ENCODE results near the gene CTBP1. TPM values are rescaled to one million over a fixed set of nuclear protein-coding genes. Genes with fewer than 3 reads are reported as not detected.

CTBP1 gene
- total RNA-seq, 1 donor from 2014 or later: 203 TPM

DNA sequence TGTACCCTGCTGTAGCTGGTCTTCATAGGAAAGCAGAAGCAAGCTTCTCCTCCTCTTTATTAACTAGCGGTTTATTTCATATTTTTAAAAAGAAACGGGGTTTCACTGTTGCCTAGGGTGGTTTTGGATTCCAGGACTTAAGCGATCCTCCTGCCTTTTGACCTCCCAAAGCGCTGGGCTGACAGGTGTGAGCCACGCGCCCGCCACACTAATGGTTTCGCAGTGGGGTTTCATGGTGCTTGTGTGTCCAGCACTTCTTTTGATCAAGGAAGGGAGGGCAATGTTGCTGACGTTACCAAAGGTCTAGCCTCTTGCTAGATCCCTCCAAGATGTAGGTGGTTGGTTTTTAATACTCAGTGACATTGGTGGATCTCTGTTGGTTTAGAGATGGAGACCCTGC is 42.2 kb upstream of the CTBP1 start:
- Mint-ChIP-seq H3K4me3 (peak overlapping the region; percentile 97), H3K4me1 (ENCODE audit: low read depth) (peaks cover 32% of the 10 kb centered on the region), H3K9me3 (peaks cover 4% of the 10 kb centered on the region), H3K27me3 (ENCODE audit: insufficient read depth) (peaks cover 2% of the 10 kb centered on the region), H3K27ac (peak overlapping the region; percentile 88), H3K36me3 (ENCODE audit: low read depth) (no peaks in the 10 kb centered on the region)
- intact Hi-C loops (cut with micrococcal nuclease): no loop called here
- no peak for DNase-seq (ENCODE audit: low spot score)

DNA sequence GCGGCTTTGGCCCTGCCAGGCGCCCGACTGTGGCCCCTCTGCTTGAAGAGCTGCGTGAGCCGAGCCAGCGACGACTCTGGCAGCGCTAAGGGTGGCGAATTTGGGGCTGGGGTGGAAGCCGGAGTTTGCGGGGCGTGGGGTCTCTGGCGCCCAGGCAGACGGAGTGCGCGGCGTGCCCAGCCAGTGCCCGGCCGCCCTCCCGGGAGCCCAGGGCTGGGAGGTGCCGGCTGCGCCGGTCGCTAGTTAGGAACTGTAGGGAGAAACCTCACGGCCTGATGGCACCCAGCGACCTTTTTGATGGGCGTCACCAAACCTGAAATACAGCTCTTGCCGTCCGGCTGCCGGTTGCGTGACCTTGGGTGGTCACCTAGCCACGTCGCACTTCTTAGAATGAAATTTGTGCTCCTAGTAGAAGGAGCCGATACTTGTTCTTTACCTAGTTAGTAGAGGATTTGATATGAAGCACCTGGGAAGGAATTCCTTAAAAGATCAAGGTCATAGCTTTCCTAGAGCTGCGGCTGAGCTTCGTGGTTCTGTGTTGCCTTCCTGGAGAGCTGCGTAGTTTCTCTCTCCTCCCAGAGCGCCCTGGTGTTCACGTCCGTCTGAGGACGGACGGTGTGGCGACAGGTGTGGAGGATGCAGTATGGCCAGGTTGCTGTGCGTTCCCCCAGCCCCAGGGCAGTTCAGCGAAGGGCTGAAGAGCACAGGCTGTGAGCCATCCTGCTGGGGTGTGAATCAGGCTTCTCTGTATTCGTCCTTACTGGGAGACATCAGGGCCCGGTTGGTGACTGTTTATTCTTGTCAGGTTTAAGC is 41.4 kb upstream of the CTBP1 start:
- Mint-ChIP-seq H3K36me3 (ENCODE audit: low read depth) (no peaks in the 10 kb centered on the region), H3K27me3 (ENCODE audit: insufficient read depth) (peaks cover 2% of the 10 kb centered on the region), H3K4me1 (ENCODE audit: low read depth) (peaks cover 32% of the 10 kb centered on the region), H3K9me3 (peaks cover 5% of the 10 kb centered on the region), H3K27ac (peak overlapping the region; percentile 88), H3K4me3 (peak overlapping the region; percentile 97)
- intact Hi-C loops (cut with micrococcal nuclease): no loop called here
- no peak for DNase-seq (ENCODE audit: low spot score)

DNA sequence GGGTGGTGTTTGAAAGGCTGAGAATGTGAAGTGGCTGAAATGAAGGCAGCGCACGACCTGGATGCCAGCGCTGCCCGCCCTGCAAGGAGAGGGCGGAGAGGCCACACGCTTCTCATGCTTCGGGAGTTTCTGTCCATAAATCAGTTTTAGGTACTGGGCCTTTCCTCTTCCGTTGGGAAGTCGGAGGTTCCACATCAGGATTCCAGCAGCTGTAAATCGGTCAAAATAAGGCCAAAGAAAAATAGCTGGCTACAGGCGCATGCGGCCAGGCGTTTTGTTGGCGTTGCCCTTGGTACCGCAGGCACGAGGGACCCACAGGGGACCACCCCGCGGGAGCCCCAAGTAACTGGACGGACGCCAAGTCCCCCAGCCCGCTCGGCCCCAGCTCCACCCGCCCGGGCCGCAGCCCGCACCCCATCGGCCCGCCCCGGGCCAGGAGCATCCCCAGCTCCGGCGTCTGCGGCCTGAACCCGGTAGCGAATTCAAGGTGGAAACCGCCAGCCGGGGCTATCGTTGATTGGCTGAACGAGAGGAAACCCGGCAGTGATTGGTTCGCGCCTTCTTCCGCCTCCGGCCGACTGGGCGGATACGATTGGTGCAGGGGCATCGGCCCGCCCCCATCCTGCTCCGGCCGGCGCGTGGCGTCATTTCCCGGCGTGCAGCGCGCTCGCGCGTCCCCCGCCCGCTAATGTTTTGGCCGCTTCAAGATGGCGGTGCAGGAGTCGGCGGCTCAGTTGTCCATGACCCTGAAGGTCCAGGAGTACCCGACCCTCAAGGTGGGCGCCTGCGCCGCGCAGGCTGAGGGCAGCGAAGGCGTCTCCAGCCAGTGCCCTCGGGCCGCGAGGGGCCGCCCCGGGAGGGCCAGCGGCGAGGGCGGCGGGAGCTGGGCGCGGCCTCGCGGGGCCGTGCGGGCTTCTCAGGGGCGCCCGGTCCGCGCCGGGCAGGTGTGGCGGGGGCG is 40.6 kb upstream of the CTBP1 start, which contains the start of gene MAEA:
MAEA (plus strand) TSS at position 685 of the 958 bp plus-strand sequence; CDS start at position 708, 23 bp downstream.
- no peaks in the 10 kb centered on the region for H3K36me3 Mint-ChIP-seq (ENCODE audit: low read depth)
- peaks cover 2% of the 10 kb centered on the region for H3K27me3 Mint-ChIP-seq (ENCODE audit: insufficient read depth)
- peaks cover 32% of the 10 kb centered on the region for H3K4me1 Mint-ChIP-seq (ENCODE audit: low read depth)
- peaks cover 5% of the 10 kb centered on the region for H3K9me3 Mint-ChIP-seq
- H3K4me3 Mint-ChIP-seq: peak within 1 kb of the TSS; percentile 97
- intact Hi-C loops (cut with micrococcal nuclease): loop anchor here (1.0 to 5.0 kb wide), 11 partner anchors 21 to 433 kb away; partner anchors contain the start of genes FGFRL1, TACC3, TMEM129 and UVSSA
- H3K27ac Mint-ChIP-seq: peak within 1 kb of the TSS; percentile 88
- DNase-seq (ENCODE audit: low spot score): peak; percentile 98

DNA sequence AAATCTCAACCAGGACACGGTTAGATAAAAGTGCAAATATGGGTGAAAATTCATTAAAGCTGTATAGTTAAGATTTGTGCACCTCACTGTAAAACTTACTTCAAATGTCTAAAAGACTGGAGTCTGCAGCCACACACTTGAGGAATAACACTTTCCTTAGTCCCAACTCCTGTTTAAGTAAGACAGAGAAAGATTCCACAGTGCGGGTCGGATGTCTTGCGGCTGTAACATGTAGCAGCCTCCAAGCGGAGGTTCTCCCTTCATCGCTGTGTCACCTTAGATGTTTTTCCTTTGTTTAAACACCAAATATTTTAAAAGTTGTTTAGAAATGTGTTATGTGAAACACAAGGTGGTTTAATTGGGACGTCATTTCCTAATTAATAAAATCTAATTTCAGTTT is 39.9 kb upstream of the CTBP1 start:
- Mint-ChIP-seq H3K36me3 (ENCODE audit: low read depth) (no peaks in the 10 kb centered on the region), H3K27me3 (ENCODE audit: insufficient read depth) (peaks cover 2% of the 10 kb centered on the region), H3K4me1 (ENCODE audit: low read depth) (peaks cover 32% of the 10 kb centered on the region), H3K4me3 (peak overlapping the region; percentile 85), H3K9me3 (peaks cover 5% of the 10 kb centered on the region), H3K27ac (peak overlapping the region; percentile 86)
- intact Hi-C loops (cut with micrococcal nuclease): loop anchor here (1.0 to 5.0 kb wide), 11 partner anchors 20 to 434 kb away; partner anchors contain the start of genes FGFRL1, TACC3, TMEM129 and UVSSA
- DNase-seq (ENCODE audit: low spot score): no peak

DNA sequence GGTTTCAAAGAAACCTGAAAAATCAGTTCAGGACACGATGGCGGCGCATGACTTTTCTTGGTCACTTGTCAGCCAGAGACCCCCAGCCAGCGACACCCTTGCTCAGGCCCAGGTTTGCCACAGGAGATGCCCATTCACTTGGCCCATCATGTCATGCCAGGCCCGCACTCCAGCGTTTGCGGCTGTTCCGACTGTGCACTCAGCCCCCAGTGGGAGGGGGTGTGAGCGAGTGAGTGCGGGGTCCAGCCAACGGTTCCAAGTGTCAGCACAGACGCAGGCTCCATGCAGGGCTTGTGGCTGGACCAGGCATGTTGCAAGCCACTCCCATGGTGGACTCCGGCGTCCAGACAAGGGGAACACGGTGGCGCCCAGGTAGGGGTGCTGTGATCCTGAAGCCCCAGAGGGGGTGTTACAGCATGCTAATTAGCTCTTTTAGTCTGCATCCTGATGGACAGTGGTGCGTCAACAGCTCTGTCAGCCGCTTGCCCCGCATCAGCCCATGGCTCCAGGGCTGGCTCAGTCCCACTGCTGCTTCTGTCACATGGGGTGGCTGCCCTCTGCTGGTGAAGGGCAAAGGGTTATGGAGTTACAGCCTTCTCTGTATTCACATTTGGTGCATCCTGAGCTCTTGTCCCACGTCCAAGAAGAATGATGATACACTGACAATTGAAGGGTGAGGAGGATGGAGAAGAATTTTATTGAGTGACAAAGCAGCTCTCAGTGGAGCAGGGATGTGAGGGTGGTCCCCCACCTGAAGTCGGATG is 37.0 kb upstream of the CTBP1 start:
- Mint-ChIP-seq H3K4me1 (ENCODE audit: low read depth) (peaks cover 13% of the 10 kb centered on the region), H3K4me3 (peak overlapping the region; percentile 1), H3K9me3 (peaks cover 5% of the 10 kb centered on the region), H3K27me3 (ENCODE audit: insufficient read depth) (peaks cover 2% of the 10 kb centered on the region), H3K36me3 (ENCODE audit: low read depth) (no peaks in the 10 kb centered on the region), H3K27ac (no peak overlapping the region)
- intact Hi-C loops (cut with micrococcal nuclease): loop anchor here (5.0 kb wide), 3 partner anchors 229 to 436 kb away; partner anchors contain the start of genes FGFRL1, TACC3 and TMEM129
- peak; percentile 34 for DNase-seq (ENCODE audit: low spot score)

DNA sequence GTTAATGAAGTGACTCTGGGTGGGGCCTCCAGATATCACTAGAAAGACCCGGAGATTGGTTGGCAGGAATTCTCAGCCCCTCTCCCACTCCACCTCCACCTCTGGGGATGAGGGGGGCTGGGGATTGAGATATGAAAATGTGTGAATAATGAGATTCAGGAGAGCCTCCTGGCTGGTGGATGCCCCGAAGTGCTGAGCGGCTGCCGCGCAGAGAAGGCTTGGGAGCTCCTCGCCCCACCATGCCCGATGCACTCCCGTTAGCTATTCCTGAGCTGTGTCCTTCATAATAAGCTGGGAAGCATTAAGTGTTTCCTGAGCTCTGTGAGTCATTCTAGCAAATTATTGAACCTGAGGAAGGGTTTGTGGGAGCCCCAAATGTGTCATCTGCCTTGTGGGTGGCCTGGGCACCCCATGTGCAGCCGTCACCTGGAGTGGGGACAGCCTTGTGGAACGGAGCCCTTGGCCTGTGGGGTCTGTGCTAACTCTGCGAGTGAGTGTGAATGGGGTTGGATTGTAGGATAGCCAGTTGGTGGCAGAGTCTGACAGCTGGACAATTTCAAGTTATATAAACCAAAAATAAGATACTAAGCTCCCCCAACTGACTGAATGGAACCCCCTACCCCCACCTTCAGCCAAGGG is 36.3 kb upstream of the CTBP1 start:
- H3K4me1 Mint-ChIP-seq (ENCODE audit: low read depth): peaks cover 6% of the 10 kb centered on the region
- no peaks in the 10 kb centered on the region for H3K36me3 Mint-ChIP-seq (ENCODE audit: low read depth)
- H3K27ac Mint-ChIP-seq: no peak overlapping the region
- no peak for DNase-seq (ENCODE audit: low spot score)
- intact Hi-C loops (cut with micrococcal nuclease): loop anchor here (5.0 kb wide), 3 partner anchors 228 to 437 kb away; partner anchors contain the start of genes FGFRL1, TACC3 and TMEM129
- peaks cover 5% of the 10 kb centered on the region for H3K9me3 Mint-ChIP-seq
- H3K4me3 Mint-ChIP-seq: no peak overlapping the region
- H3K27me3 Mint-ChIP-seq (ENCODE audit: insufficient read depth): peaks cover 2% of the 10 kb centered on the region

DNA sequence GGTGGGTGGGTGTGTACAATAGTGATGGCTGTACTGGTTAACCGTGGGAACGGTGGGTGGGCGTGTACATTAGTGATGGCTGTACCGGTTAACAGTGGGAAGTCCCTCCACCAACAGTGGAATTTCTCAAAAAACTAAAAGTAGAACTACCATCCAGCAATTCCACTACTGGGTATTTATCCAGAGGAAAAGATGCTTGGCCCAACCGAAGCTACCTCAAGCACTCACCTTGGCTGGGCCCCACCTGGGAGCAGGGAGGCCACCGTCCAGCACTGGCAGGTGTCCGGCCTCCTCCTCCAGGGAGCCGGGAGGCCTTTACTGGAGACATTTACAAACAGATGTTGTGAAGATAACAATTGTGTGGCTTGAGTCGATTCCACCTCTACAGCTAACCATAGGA is 34.8 kb upstream of the CTBP1 start:
- H3K27me3 Mint-ChIP-seq (ENCODE audit: insufficient read depth): peaks cover 2% of the 10 kb centered on the region

DNA sequence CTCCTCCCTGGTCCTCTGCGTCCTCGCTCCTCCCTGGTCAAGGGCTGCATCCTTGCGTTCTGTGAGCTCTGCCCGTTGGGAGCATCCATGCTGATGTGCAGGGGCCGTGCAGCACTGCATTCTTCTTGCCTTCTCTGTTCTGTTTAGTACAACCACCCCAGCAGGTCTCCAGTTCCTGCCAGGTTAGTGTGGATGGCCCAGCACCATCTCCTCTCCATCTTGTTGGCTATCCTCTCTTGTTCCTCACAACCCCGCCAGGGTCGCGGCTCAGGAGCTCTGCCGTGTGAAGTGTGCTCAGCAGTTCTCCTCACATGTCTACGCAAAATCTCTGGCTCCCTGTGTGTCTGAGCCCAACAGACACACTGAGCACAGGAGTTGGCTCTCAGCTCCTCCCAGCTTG is 30.3 kb upstream of the CTBP1 start:
- no peak overlapping the region for H3K27ac Mint-ChIP-seq
- H3K9me3 Mint-ChIP-seq: no peaks in the 10 kb centered on the region
- no peak overlapping the region for H3K4me3 Mint-ChIP-seq
- H3K4me1 Mint-ChIP-seq (ENCODE audit: low read depth): no peaks in the 10 kb centered on the region
- intact Hi-C loops (cut with micrococcal nuclease): no loop called here
- no peaks in the 10 kb centered on the region for H3K36me3 Mint-ChIP-seq (ENCODE audit: low read depth)
- peaks cover 3% of the 10 kb centered on the region for H3K27me3 Mint-ChIP-seq (ENCODE audit: insufficient read depth)
- DNase-seq (ENCODE audit: low spot score): no peak

More for the DNA sequence above, 34.8 kb upstream of the CTBP1 start:
- Mint-ChIP-seq H3K27ac (no peak overlapping the region), H3K4me3 (no peak overlapping the region), H3K4me1 (ENCODE audit: low read depth) (peaks cover 5% of the 10 kb centered on the region), H3K9me3 (peaks cover 5% of the 10 kb centered on the region), H3K36me3 (ENCODE audit: low read depth) (no peaks in the 10 kb centered on the region)
- intact Hi-C loops (cut with micrococcal nuclease): no loop called here
- no peak for DNase-seq (ENCODE audit: low spot score)

DNA sequence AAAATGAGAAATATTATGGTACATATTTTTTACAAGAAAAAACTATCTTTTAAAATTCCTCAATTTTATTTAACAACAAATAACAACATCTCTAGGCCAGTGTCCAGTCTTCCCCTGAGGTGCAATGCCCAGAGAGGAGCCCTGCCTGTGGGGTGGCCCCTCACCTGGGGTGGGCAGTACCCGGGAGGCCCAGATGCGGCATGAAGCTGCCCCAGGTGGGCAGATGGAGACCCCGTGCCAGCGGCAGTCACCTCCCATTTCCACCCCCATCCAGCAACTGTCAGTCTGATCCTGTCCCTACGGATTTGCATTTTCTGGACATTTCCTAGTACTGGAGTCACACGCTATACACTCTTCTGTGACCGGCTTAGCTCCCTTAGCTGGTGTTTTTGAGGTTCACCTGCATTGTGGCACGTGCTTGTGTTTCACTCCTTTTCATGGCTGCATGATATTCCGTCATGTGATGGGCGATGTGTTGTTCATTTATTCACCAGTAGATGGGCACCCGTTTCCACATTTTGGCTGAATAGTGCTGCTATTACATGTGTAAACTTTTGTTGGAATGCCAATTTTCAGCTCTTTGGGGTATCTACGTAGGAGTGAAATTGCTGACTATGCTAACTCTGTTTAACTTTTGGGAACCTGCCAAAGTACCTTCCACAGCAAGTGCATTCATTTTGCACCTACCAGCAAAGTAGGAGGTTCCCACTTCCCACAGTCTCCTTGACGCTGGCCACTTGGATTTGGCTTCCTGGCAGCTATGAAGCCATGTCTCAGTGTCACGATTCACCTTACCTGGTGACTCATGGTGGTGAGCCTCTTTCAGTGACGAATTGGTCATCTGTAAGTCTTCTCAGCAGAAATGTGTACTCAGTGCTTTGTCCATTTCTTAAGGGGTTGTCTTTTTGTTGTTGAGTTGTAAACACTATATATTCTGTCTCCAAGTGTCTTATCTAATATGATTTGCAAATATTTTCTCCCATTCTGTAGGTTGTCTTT is 29.0 kb upstream of the CTBP1 start:
- Mint-ChIP-seq H3K27me3 (ENCODE audit: insufficient read depth) (peaks cover 3% of the 10 kb centered on the region), H3K27ac (no peak overlapping the region), H3K36me3 (ENCODE audit: low read depth) (no peaks in the 10 kb centered on the region), H3K9me3 (no peaks in the 10 kb centered on the region), H3K4me3 (no peak overlapping the region), H3K4me1 (ENCODE audit: low read depth) (no peaks in the 10 kb centered on the region)
- intact Hi-C loops (cut with micrococcal nuclease): loop anchor here (1.0 kb wide), 1 partner anchor 74 kb away; no protein-coding TSS in a partner anchor
- DNase-seq (ENCODE audit: low spot score): no peak

DNA sequence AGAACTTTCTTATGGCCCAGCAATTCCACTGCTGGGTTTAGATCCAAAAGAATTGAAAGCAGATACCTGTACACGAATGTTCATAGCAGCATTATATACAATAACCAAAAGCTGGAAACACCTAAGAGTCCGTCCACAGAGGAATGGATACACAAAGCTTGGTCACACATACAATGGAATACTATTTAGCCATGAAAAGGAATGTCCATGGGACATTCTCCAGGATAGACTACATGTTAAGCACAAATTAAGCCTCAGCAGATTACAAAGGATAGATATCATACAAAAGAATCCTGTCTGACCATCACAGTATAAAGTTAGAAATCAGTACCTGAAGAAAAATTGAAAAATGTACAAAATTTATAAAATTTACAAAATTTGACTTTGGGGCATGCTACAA is 28.1 kb upstream of the CTBP1 start:
- Mint-ChIP-seq H3K9me3 (no peaks in the 10 kb centered on the region), H3K36me3 (ENCODE audit: low read depth) (no peaks in the 10 kb centered on the region), H3K27ac (no peak overlapping the region), H3K27me3 (ENCODE audit: insufficient read depth) (peaks cover 3% of the 10 kb centered on the region), H3K4me1 (ENCODE audit: low read depth) (no peaks in the 10 kb centered on the region), H3K4me3 (no peak overlapping the region)
- intact Hi-C loops (cut with micrococcal nuclease): no loop called here
- no peak for DNase-seq (ENCODE audit: low spot score)

DNA sequence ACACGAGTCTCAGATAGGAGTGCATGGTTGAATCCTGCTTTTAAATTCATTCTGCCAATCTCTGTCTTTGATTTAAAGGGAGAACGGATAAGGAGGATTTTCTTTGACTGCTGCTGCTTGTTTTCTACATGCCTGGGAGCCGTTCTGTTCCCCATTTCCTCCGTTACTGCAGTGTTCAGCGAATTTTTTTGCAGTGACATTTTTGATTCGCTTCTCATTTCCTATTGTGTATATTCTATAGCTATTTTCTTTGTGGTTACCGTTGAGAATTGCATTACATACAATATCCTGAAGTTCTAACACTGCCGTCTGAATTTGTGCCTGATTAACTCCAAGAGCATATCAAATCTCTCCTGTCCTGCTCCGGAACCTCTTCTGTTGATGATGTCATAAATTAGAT is 25.9 kb upstream of the CTBP1 start:
- intact Hi-C loops (cut with micrococcal nuclease): no loop called here
- no peak overlapping the region for H3K4me3 Mint-ChIP-seq
- no peak overlapping the region for H3K27ac Mint-ChIP-seq
- no peaks in the 10 kb centered on the region for H3K36me3 Mint-ChIP-seq (ENCODE audit: low read depth)
- H3K9me3 Mint-ChIP-seq: peaks cover 3% of the 10 kb centered on the region
- H3K27me3 Mint-ChIP-seq (ENCODE audit: insufficient read depth): peaks cover 3% of the 10 kb centered on the region
- no peaks in the 10 kb centered on the region for H3K4me1 Mint-ChIP-seq (ENCODE audit: low read depth)
- no peak for DNase-seq (ENCODE audit: low spot score)

Measured in activated T-helper 1 cell treated with anti-CD3 and anti-CD28 coated beads, Interleukin-12 subunit alpha, Interleukin-12 subunit beta, Interleukin-2, Interleukin-4 antibody, amounts not matched to agents 30 ng/mL and 10 ng/mL and 1 ng/mL, durations not matched to agents 14 hours and 24 hours and 36 hours (primary cell).